ENCODE measurements around the gene TM6SF1. TPM values are rescaled to one million over a fixed set of nuclear protein-coding genes. Genes with fewer than 3 reads are reported as not detected.
A peak's percentile ranks its signal among the peaks of the same experiment; 100 is the strongest.
"Not testable (repeated sequence)": the region's sequence is repeated elsewhere in the genome, so short reads cannot be mapped to it uniquely, and the experiment has no call there.

Gene TM6SF1
- total RNA-seq, 1 donor from 2014 or later, result 6.3 TPM

DNA sequence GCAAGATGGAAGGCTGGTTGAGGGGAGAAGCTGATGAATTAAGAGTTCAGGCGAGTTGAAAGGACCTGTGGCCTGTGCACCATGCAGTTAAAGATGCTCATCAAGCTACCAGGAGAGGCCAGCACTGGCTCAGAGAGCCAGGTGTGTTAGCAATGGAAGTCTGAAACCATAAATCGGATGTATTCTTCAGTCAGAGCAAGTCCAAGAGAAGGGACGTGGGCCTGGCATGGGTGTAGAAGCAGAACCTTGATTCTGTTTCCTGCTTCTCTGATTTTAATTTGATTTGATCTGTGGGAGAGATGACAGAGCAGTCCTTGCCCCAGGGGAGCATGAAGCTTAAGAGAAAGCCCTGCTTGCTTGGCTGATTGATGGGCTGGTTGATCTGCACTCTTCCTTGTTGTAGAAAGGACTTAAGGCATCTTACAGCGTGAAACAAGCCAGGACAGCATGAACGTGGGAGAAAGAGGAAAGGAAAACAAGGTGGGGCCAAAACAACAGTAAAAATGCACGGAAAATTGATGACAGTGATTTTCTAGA is 10.9 kb downstream of the TM6SF1 start:
- DNase-seq, result no peak

DNA sequence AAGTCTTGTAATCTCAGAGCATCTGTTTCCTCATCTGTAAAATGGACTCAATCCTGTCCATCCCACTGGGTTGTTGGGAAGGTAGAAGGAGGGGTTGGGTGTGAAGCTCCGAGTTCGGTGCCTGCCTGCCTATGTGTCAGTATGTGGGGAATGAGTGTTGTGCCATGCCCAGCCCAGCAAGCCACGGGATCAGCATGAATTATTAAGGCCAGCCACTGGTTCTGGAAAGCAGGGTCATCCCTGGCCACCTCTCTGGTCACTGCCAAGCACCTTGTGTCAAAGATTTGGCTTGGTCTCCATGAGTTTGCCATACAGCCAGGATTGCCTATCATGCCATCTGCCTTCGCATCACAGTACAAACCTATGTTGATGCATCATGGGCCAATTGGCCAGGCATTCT is 11.5 kb downstream of the TM6SF1 start:
- no peak for DNase-seq

- no peak for DNase-seq
Measured at GRCh38 chr15:83119968-83120581, 12.6 kb downstream of the TM6SF1 start.

GRCh38 chr15:83123529-83123928 is 16.1 kb downstream of the TM6SF1 start:
- no peak for DNase-seq

DNA sequence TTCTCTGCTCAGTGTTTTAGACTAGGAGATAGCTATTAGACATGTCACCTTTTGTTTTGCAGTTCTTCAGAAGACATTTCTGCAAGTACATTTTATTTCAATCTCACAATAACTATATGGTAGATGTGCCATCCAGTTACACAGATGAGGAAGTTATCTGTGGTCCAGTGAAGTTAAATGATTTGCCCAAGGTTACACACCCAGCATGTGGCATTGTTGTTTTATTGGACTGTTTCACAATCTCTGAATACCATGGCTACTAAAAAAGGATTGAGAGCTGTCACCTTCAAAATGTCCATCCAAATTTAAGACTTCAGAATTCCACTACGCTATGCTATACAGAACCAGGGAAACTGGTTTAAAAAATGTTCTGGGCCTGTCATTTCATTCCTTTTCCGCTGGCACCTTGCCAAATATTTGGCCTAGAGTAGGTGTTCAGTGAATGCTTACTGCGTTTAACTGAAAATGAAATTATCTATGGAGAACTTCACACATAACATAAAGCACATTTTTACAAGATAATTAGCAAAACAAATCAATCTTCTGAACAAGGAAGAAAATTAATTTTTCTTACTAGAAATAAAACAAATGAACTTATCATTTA is 20.2 kb downstream of the TM6SF1 start:
- DNase-seq, result peak; percentile 10

DNA sequence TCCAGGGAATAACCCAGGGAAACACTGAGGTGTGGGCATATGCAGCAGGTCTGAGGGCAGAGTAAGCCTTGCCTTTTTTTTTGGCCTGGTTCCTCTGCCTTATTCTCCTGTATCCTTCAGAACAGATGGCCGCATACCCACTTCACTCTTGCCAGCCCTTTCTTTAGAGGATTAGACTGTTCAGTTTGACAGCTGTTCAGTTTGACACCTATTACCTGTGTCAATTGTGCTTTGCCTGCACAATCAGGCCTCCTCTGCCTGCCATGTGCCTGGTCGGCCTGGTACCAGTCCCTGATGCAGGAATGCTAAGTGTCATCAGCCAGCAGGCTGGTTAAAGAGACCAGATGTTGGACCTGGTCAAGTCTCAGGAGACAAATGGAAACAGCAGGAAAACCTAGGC is 22.3 kb downstream of the TM6SF1 start:
- DNase-seq, result no peak

- no peak for DNase-seq
Measured at GRCh38 chr15:83132861-83133523, 25.5 kb downstream of the TM6SF1 start.

DNA sequence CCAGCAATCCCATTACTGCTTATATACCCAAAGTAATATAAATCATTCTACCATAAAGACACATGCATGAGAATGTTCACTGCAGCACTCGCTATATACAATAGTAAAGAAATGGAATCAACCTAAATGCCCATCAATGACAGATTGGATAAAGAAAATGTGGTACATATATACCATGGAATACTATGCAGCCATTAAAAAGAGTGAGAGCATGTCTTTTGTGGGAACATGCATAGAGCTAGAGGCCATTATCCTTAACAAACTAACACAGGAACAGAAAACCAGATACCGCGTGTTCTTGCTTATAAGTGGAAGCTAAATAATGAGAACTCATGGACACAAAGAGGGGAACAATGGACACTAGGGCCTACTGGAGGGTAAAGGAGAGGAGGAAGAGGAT is 34.7 kb downstream of the TM6SF1 start:
- not testable (repeated sequence) for DNase-seq

DNA sequence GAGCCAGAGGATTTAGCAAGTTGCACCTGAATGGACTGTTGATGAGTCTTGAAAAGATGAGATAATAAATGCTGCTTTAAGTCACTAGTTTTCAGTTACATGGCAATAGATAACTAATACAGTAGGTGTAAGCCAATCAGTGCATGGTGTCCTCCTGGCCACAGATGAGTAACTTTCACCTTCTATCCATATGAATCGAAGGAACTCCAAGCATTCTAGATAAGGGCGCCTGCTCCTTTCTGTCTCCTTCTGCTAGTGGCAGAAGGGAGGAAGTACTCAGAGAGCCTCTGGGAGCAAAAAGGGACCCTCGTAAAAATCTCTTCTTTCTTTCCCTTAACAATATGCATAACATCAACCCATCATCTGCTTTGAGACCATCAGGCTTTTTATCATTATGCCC is 37.3 kb downstream of the TM6SF1 start:
- no peak for DNase-seq

DNA sequence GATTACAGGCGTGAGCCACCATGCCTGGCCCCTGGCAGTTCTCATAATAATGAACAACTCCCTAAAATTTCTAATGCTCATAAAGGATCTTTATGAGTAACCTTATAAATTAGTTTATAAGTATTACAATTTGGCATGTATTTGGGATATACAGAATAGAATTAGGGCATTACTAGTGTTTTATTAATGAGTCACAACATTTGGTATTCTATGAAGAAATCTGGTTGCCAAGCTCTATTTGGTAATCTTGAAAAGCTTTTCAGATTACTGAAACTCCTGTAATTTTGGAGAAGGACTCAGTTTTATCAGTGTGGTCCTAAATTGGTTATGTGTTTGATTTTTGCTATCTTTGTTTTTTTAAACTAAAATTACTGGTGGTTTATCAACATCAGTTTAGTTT is 45.8 kb downstream of the TM6SF1 start:
- no peak for DNase-seq

GRCh38 chr15:83155942-83156341 is 48.5 kb downstream of the TM6SF1 start:
- DNase-seq, result no peak

DNA sequence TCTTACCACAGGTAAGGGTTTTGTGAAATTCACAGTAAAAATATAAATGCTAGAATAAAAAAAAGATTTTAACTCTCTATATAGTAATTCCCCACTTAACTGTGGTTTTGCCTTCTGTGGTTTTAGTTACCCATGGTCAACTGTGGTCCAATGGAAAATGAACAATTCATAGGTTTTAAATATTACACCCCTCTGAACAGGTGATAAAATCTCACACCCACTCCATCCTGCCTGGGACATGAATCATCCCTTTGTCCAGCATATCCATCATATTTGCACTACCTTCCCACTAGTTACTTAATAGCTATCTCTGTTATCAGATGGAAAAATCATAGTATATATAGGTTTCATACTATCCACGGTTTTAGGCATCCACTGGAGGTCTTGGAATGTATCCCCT is 50.9 kb downstream of the TM6SF1 start:
- DNase-seq, result no peak

DNA sequence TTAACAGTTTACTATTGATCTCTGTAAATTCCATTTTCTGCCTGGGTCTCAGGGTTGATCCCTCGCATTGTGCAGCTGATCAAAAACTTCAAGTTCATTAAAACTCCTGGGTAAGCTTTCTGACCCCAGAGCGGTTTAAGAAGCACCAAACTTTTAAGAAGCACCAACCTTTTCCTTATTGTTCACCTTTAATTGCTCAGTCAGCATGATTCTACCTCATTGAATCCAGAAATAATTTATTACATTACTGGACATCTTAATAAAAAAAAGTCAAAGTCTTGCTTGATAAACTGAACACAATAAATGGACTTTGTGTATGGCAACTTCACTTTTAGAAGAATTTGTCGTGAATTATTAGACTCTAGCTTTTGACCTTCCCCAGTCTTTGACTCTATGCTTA is 53.3 kb downstream of the TM6SF1 start:
- no peak for DNase-seq

- DNase-seq, result peak; percentile 3
Measured at GRCh38 chr15:83163032-83163431, 55.6 kb downstream of the TM6SF1 start.

DNA sequence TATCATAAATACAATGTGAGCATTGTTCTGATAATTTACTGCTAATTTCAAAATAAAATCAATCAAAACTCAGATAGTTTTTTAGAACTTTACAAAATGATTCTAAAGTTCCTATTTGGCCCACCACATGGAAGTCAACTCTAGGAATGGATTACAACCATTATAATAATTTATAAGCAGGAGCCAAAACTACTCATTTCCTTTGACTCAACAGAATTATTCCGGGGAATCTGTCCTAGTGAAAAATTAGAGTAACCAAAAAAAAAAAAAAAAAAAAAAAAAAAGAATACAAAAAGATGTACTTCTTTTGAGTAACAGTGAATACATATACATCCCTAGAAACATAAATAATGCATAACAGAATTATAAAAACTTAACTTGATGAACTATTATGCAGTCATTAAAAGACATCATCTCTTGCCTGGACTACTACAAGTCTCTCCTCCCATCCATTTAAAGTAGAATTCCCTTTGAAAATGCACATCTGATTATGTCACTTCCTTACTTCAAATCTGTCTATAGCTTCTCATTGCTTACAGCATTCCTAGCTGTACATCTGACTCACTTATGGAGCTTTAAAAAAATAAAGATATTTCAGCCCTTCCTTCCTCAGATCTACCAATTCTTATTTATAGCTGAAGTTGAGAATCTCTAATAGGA is 56.8 kb downstream of the TM6SF1 start:
- no peak for DNase-seq

GRCh38 chr15:83164771-83165404 is 57.4 kb downstream of the TM6SF1 start:
- no peak for DNase-seq

GRCh38 chr15:83166218-83166617 is 58.8 kb downstream of the TM6SF1 start:
- DNase-seq, result no peak

DNA sequence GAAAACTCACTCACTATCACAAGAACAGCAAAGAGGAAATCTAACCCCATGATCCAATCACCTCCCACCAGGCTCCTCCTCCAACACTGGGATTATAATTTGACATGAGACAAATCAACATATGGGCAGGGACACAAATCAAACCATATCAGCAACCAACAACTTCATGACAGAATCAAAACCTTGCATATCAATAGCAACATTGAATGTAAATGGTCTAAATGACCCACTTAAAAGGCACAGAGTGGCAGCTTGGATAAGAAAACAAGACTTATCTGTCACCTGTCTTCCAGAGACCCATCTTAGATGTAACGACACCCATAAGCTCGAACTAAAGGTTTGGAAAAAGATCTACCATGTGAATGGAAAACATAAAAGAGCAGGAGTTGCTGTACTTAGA is 59.4 kb downstream of the TM6SF1 start:
- no peak for DNase-seq

GRCh38 chr15:83169576-83169975 is 62.1 kb downstream of the TM6SF1 start:
- DNase-seq, result not testable (repeated sequence)

DNA sequence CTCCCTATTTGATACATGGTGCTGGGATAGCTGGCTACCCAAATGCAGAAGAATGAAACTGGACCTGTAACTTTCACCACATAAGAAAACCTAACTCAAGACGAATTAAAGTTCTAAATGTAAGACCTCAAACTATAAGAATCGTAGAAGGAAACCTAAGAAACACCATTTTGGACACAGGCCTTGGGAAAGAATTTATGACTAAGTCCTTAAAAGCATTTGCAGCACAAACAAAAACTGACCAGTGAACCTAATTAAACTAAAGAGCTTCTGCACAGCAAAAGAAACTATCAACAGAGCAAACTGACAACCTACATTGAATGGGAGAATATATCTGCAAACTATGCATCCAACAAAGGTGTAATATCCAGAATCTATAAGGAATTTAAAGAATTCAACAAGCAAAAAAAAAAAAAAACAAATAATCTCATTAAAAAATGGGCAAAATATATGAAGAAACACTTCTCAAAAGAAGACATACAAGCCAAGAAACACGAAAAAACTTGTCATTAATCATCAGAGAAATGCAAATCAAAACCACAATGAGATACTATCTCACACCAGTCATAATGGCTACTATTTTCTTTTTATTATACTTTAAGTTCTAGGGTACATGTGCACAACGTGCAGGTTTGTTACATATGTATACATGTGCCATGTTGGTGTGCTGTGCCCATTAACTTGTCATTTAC is 63.2 kb downstream of the TM6SF1 start:
- DNase-seq, result no peak

- DNase-seq, result no peak
Measured at GRCh38 chr15:83174891-83175290, 67.4 kb downstream of the TM6SF1 start.

- no peak for DNase-seq
Measured at GRCh38 chr15:83178390-83178789, 70.9 kb downstream of the TM6SF1 start.
